HAP-1 (cell line): ENCODE data around the gene CDKN2A.

ENCODE experiments used
- DNase-seq, 2 experiments: peaks; one replicate each; pipeline ENCODE4 v3.0.0-alpha.2; 2016 to 2020; ENCODE audit warnings: low spot score in 2 of 2
- H3K27me3 ChIP-seq: fragments of 250-450 bp; sonication (Bioruptor Pico); 2 replicates; pipeline ENCODE4 v1.5.1; 2020; ENCODE audit warnings: low read depth, mild to moderate bottlenecking, moderate library complexity
- H3K36me3 ChIP-seq: fragments of 250-450 bp; sonication (Bioruptor Pico); replicated peaks from 2 replicates; pipeline ENCODE4 v1.5.1; 2020; ENCODE audit warnings: mild to moderate bottlenecking
- H3K4me1 ChIP-seq: fragments of 250-450 bp; sonication (Bioruptor Pico); 2 replicates; pipeline ENCODE4 v1.5.1; 2020; ENCODE audit warnings: mild to moderate bottlenecking
- H3K4me3 ChIP-seq: fragments of 250-450 bp; sonication (Bioruptor Pico); 2 replicates; pipeline ENCODE4 v1.5.1; 2020; ENCODE audit warnings: mild to moderate bottlenecking, moderate library complexity
- H3K9me3 ChIP-seq: fragments of 250-450 bp; sonication (Bioruptor Pico); 2 replicates; pipeline ENCODE4 v1.5.1; 2020; ENCODE audit warnings: mild to moderate bottlenecking, moderate library complexity
- in situ Hi-C: fragments of 300-500 bp; cut with MboI; formaldehyde crosslinking; loops from 3 replicates; pipeline ENCODE4 v1.14.3; 2020; ENCODE audit warnings: low sequenced_read_pairs, inconsistent platforms, mixed read lengths

The CDKN2A gene

GRCh38 chr9:22029231-22029630 is 35.0 kb upstream of the CDKN2A start:
- no peaks in the 10 kb centered on the region for H3K36me3 ChIP-seq
- H3K4me3 ChIP-seq = no peak overlapping the region
- H3K27me3 ChIP-seq = no peaks in the 10 kb centered on the region
- no peak for DNase-seq
- in situ Hi-C loops = loop anchor here (25.0 kb wide), 1 partner anchor 433 kb away; no protein-coding TSS in a partner anchor
- no peaks in the 10 kb centered on the region for H3K9me3 ChIP-seq
- peaks cover 18% of the 10 kb centered on the region for H3K4me1 ChIP-seq

- Histone ChIP-seq H3K27me3 (no peaks in the 10 kb centered on the region), H3K4me3 (no peak overlapping the region), H3K36me3 (no peaks in the 10 kb centered on the region), H3K4me1 (peaks cover 18% of the 10 kb centered on the region), H3K9me3 (no peaks in the 10 kb centered on the region)
- no peak for DNase-seq
- in situ Hi-C loops = loop anchor here (25.0 kb wide), 1 partner anchor 434 kb away; no protein-coding TSS in a partner anchor
Measured at GRCh38 chr9:22028394-22028793, 34.2 kb upstream of the CDKN2A start.

- Histone ChIP-seq H3K9me3 (peaks cover 3% of the 10 kb centered on the region), H3K27me3 (no peaks in the 10 kb centered on the region), H3K36me3 (no peaks in the 10 kb centered on the region), H3K4me1 (peaks cover 9% of the 10 kb centered on the region), H3K4me3 (no peak overlapping the region)
- in situ Hi-C loops = loop anchor here (25.0 kb wide), 1 partner anchor 436 kb away; no protein-coding TSS in a partner anchor
- no peak for DNase-seq
Measured at GRCh38 chr9:22026696-22027095, 32.5 kb upstream of the CDKN2A start.

- Histone ChIP-seq H3K4me1 (no peaks in the 10 kb centered on the region), H3K9me3 (peaks cover 3% of the 10 kb centered on the region), H3K4me3 (no peak overlapping the region), H3K36me3 (no peaks in the 10 kb centered on the region), H3K27me3 (no peaks in the 10 kb centered on the region)
- DNase-seq = no peak
- in situ Hi-C loops = loop anchor here (25.0 kb wide), 1 partner anchor 215 kb away; no protein-coding TSS in a partner anchor
Measured at GRCh38 chr9:22022396-22022795, 28.2 kb upstream of the CDKN2A start.

- Histone ChIP-seq H3K9me3 (no peaks in the 10 kb centered on the region), H3K4me3 (no peak overlapping the region), H3K36me3 (no peaks in the 10 kb centered on the region), H3K4me1 (peaks cover 9% of the 10 kb centered on the region), H3K27me3 (no peaks in the 10 kb centered on the region)
- in situ Hi-C loops = loop anchor here (25.0 kb wide), 1 partner anchor 226 kb away; no protein-coding TSS in a partner anchor
- peak in 1 of 2 experiments; percentile 44 for DNase-seq
Measured at GRCh38 chr9:22010866-22011625, 16.9 kb upstream of the CDKN2A start.

- DNase-seq = no peak
- Histone ChIP-seq H3K36me3 (no peaks in the 10 kb centered on the region), H3K4me3 (peak overlapping the region; percentile 59), H3K4me1 (peaks cover 9% of the 10 kb centered on the region), H3K27me3 (no peaks in the 10 kb centered on the region), H3K9me3 (no peaks in the 10 kb centered on the region)
- in situ Hi-C loops = loop anchor here (25.0 kb wide), 1 partner anchor 228 kb away; no protein-coding TSS in a partner anchor
Measured at GRCh38 chr9:22009506-22009867, 15.3 kb upstream of the CDKN2A start.

GRCh38 chr9:22008717-22009505 is 14.7 kb upstream of the CDKN2A start, which contains the start of gene CDKN2B:
Gene CDKN2B, minus strand, starts transcription at chr9:22009305. Its CDS starts 352 bp downstream, at chr9:22008953.
- in situ Hi-C loops = loop anchor here (25.0 kb wide), 1 partner anchor 228 kb away; no protein-coding TSS in a partner anchor
- Histone ChIP-seq H3K9me3 (no peaks in the 10 kb centered on the region), H3K4me3 (peak within 1 kb of the TSS; percentile 59), H3K36me3 (no peaks in the 10 kb centered on the region), H3K27me3 (no peaks in the 10 kb centered on the region), H3K4me1 (peaks cover 9% of the 10 kb centered on the region)
- DNase-seq = peak; percentile 93 to 98

GRCh38 chr9:22008384-22008716 is 14.2 kb upstream of the CDKN2A start:
- Histone ChIP-seq H3K4me3 (peak overlapping the region; percentile 59), H3K9me3 (no peaks in the 10 kb centered on the region), H3K27me3 (no peaks in the 10 kb centered on the region), H3K36me3 (no peaks in the 10 kb centered on the region), H3K4me1 (peaks cover 9% of the 10 kb centered on the region)
- in situ Hi-C loops = loop anchor here (25.0 kb wide), 1 partner anchor 229 kb away; no protein-coding TSS in a partner anchor
- no peak for DNase-seq

- peaks cover 9% of the 10 kb centered on the region for H3K4me1 ChIP-seq
- no peak overlapping the region for H3K4me3 ChIP-seq
Measured at GRCh38 chr9:22005702-22006606, 11.8 kb upstream of the CDKN2A start.

GRCh38 chr9:22005021-22005701 is 11.0 kb upstream of the CDKN2A start:
- H3K4me3 ChIP-seq = no peak overlapping the region
- no peaks in the 10 kb centered on the region for H3K27me3 ChIP-seq
- DNase-seq = no peak
- peaks cover 9% of the 10 kb centered on the region for H3K4me1 ChIP-seq
- H3K36me3 ChIP-seq = no peaks in the 10 kb centered on the region
- in situ Hi-C loops = loop anchor here (25.0 kb wide), 1 partner anchor 232 kb away; no protein-coding TSS in a partner anchor
- H3K9me3 ChIP-seq = no peaks in the 10 kb centered on the region

More at GRCh38 chr9:22005702-22006606, 11.8 kb upstream of the CDKN2A start:
- Histone ChIP-seq H3K27me3 (no peaks in the 10 kb centered on the region), H3K36me3 (no peaks in the 10 kb centered on the region), H3K9me3 (no peaks in the 10 kb centered on the region)
- in situ Hi-C loops = loop anchor here (25.0 kb wide), 1 partner anchor 231 kb away; no protein-coding TSS in a partner anchor
- no peak for DNase-seq

- Histone ChIP-seq H3K36me3 (no peaks in the 10 kb centered on the region), H3K9me3 (no peaks in the 10 kb centered on the region), H3K4me3 (no peak overlapping the region), H3K4me1 (peaks cover 12% of the 10 kb centered on the region), H3K27me3 (no peaks in the 10 kb centered on the region)
- no peak for DNase-seq
- in situ Hi-C loops = loop anchor here (25.0 kb wide), 1 partner anchor 235 kb away; no protein-coding TSS in a partner anchor
Measured at GRCh38 chr9:22002038-22002437, 7.8 kb upstream of the CDKN2A start.

- H3K36me3 ChIP-seq = no peaks in the 10 kb centered on the region
- DNase-seq = no peak
- peaks cover 16% of the 10 kb centered on the region for H3K4me1 ChIP-seq
- no peaks in the 10 kb centered on the region for H3K9me3 ChIP-seq
- in situ Hi-C loops = loop anchor here (10.0 to 25.0 kb wide), 2 partner anchors 183 to 439 kb away; partner anchors contain the start of gene DMRTA1
- H3K4me3 ChIP-seq = no peak overlapping the region
- H3K27me3 ChIP-seq = no peaks in the 10 kb centered on the region
Measured at GRCh38 chr9:21998026-21998425, 3.8 kb upstream of the CDKN2A start.
